H1 (cell line): Measurements from ENCODE around the gene NRIP3. TPM values are rescaled to one million over a fixed set of nuclear protein-coding genes. Genes with fewer than 3 reads are reported as not detected.

Experiments used
- CTCF ChIA-PET: fragments of 300-600 bp; sonication (Branson Sonifier 250); formaldehyde crosslinking; loops from one replicate; lab custom pipeline; 2021; ENCODE audit not compliant: partially characterized antibody; lab: Charles Lee
- POLR2A ChIA-PET: fragments of 300-600 bp; sonication (Branson Sonifier 250); formaldehyde crosslinking; loops from one replicate; lab custom pipeline; 2021; ENCODE audit warnings: inconsistent platforms; ENCODE audit not compliant: partially characterized antibody; lab: Charles Lee
- DNase-seq, 2 experiments: peaks; one replicate each; pipeline versions ENCODE4 v3.0.0 to v3.0.0-alpha.2; 2010 to 2022; ENCODE audit warnings: low spot score in 2 of 2, low read depth in 1 of 2, mixed read lengths in 1 of 2
- FAIRE-seq: peaks from 2 replicates; lab custom pipeline; 2011; peaks lifted over from hg19 to GRCh38; lab: Jason Lieb, UNC
- H2AFZ ChIP-seq: 2 replicates; pipeline ENCODE4 v1.8.1; 2012; ENCODE audit warnings: low read length, inconsistent platforms
- H2AK5ac ChIP-seq: 2 replicates; pipeline ENCODE4 v1.6.1; 2013; ENCODE audit warnings: low read depth, low read length
- H2BK120ac ChIP-seq: replicated peaks from 2 replicates; pipeline ENCODE3; 2013; ENCODE audit warnings: low read depth, low read length, inconsistent platforms
- H2BK12ac ChIP-seq: 2 replicates; pipeline ENCODE4 v1.6.1; 2013; ENCODE audit warnings: low read depth, low read length
- H2BK15ac ChIP-seq: 2 replicates; pipeline ENCODE4 v1.6.1; 2013; ENCODE audit warnings: low read length
- H2BK20ac ChIP-seq: 2 replicates; pipeline ENCODE4 v1.6.1; 2013; ENCODE audit warnings: low read length
- H2BK5ac ChIP-seq: 2 replicates; pipeline ENCODE4 v1.6.1; 2013; ENCODE audit warnings: low read depth, low read length
- H3K14ac ChIP-seq: 2 replicates; pipeline ENCODE4 v1.6.1; 2013; ENCODE audit warnings: inconsistent platforms; ENCODE audit not compliant: insufficient read length
- H3K18ac ChIP-seq: 2 replicates; pipeline ENCODE4 v1.6.1; 2013; ENCODE audit warnings: low read length; ENCODE audit errors: extremely low read depth
- H3K23ac ChIP-seq: 2 replicates; pipeline ENCODE4 v1.6.1; 2013; ENCODE audit warnings: inconsistent platforms; ENCODE audit not compliant: insufficient read length
- H3K23me2 ChIP-seq: 2 replicates; pipeline ENCODE4 v1.6.1; 2013; ENCODE audit warnings: low read depth, low read length
- H3K27ac ChIP-seq: 2 replicates; pipeline ENCODE4 v1.6.1; 2011; ENCODE audit warnings: low read depth, low read length, inconsistent platforms
- H3K27me3 ChIP-seq, 4 experiments: replicated peaks in 1 of 4; 1 replicate in 1 of 4; 2 replicates in 3 of 4; pipeline versions ENCODE4 v1.6.1 to v1.8.1; 2011 to 2013; ENCODE audit warnings: low read length in 3 of 4, mild to moderate bottlenecking in 3 of 4, inconsistent platforms in 2 of 4, mixed read lengths in 2 of 4, moderate library complexity in 1 of 4; ENCODE audit not compliant: control insufficient read depth in 3 of 4, insufficient read depth in 3 of 4; ENCODE audit errors: extremely low read depth in 1 of 4
- H3K36me3 ChIP-seq, 4 experiments: 2 replicates each; pipeline versions ENCODE4 v1.6.1 to v1.8.1; 2011 to 2013; ENCODE audit warnings: mild to moderate bottlenecking in 4 of 4, low read length in 3 of 4, moderate library complexity in 2 of 4, control low read depth in 1 of 4, inconsistent platforms in 1 of 4; ENCODE audit not compliant: insufficient read depth in 4 of 4, control insufficient read depth in 2 of 4
- H3K4ac ChIP-seq: replicated peaks from 2 replicates; pipeline ENCODE3; 2013; ENCODE audit warnings: low read length, low read depth, mixed read lengths, inconsistent platforms; ENCODE audit not compliant: insufficient read length
- H3K4me1 ChIP-seq, 4 experiments: replicated peaks in 1 of 4; 1 replicate in 1 of 4; 2 replicates in 3 of 4; pipeline versions ENCODE4 v1.6.1 to v1.8.1; 2011 to 2013; ENCODE audit warnings: low read length in 3 of 4, inconsistent platforms in 2 of 4, mixed read lengths in 1 of 4; ENCODE audit not compliant: insufficient read depth in 4 of 4, control insufficient read depth in 3 of 4
- H3K4me2 ChIP-seq, 2 experiments: 2 replicates each; pipeline versions ENCODE4 v1.6.1 to v1.8.1; 2011 to 2013; ENCODE audit warnings: low read depth in 2 of 2, low read length in 2 of 2, control low read depth in 1 of 2, inconsistent platforms in 1 of 2, mild to moderate bottlenecking in 1 of 2; ENCODE audit not compliant: insufficient read depth in 1 of 2
- H3K4me3 ChIP-seq, 4 experiments: fragments of 200-600, 300-600 bp in 1 of 4; sonication (generic), shearing (Covaris generic), sonication (Bioruptor Twin) in 1 of 4; 2 replicates each; pipeline versions ENCODE4 v1.5.1 to v1.8.1; 2011 to 2016; ENCODE audit warnings: low read length in 4 of 4, low read depth in 3 of 4, control low read depth in 2 of 4, inconsistent platforms in 2 of 4, mild to moderate bottlenecking in 2 of 4, mixed read lengths in 1 of 4, moderate library complexity in 1 of 4; ENCODE audit not compliant: insufficient read depth in 2 of 4; ENCODE audit errors: extremely low read depth in 1 of 4
- H3K56ac ChIP-seq: replicated peaks from 2 replicates; pipeline ENCODE3; 2013; ENCODE audit warnings: low read depth, mild to moderate bottlenecking, mixed read lengths, low read length, inconsistent platforms; ENCODE audit not compliant: insufficient read length
- H3K79me1 ChIP-seq: 2 replicates; pipeline ENCODE4 v1.6.1; 2013; ENCODE audit warnings: low read depth, low read length, control low read depth
- H3K79me2 ChIP-seq, 2 experiments: 2 replicates each; pipeline versions ENCODE4 v1.6.1 to v1.8.1; 2012 to 2013; ENCODE audit warnings: low read length in 2 of 2, mild to moderate bottlenecking in 2 of 2, inconsistent platforms in 1 of 2; ENCODE audit not compliant: insufficient read depth in 2 of 2, control insufficient read depth in 1 of 2
- H3K9ac ChIP-seq, 4 experiments: replicated peaks in 1 of 4; 1 replicate in 1 of 4; 2 replicates in 3 of 4; pipeline versions ENCODE4 v1.6.1 to v1.8.1; 2011 to 2013; ENCODE audit warnings: low read depth in 3 of 4, low read length in 3 of 4, control low read depth in 2 of 4, mild to moderate bottlenecking in 2 of 4, moderate library complexity in 2 of 4, inconsistent platforms in 1 of 4; ENCODE audit errors: extremely low read depth in 1 of 4
- H3K9me3 ChIP-seq, 2 experiments: 2 replicates each; pipeline versions ENCODE4 v1.6.1 to v1.8.1; 2012 to 2013; ENCODE audit warnings: mild to moderate bottlenecking in 2 of 2, moderate library complexity in 2 of 2, control low read depth in 1 of 2, inconsistent platforms in 1 of 2, low read depth in 1 of 2, low read length in 1 of 2, mixed read lengths in 1 of 2; ENCODE audit not compliant: insufficient read depth in 2 of 2
- H4K20me1 ChIP-seq, 2 experiments: replicated peaks in 1 of 2; 2 replicates each; pipeline versions ENCODE3 to v1.8.1; 2011 to 2013; ENCODE audit warnings: inconsistent platforms in 2 of 2, low read length in 2 of 2, mild to moderate bottlenecking in 1 of 2; ENCODE audit not compliant: insufficient read depth in 2 of 2, control insufficient read depth in 1 of 2
- H4K5ac ChIP-seq: 2 replicates; pipeline ENCODE4 v1.6.1; 2013; ENCODE audit warnings: low read length, low read depth, mixed read lengths, inconsistent platforms; ENCODE audit not compliant: insufficient read length
- H4K8ac ChIP-seq: 2 replicates; pipeline ENCODE4 v1.8.0; 2013; ENCODE audit warnings: mild to moderate bottlenecking, moderate library complexity, low read length, inconsistent platforms; ENCODE audit not compliant: insufficient read depth; ENCODE audit errors: extremely low read depth
- H4K91ac ChIP-seq: replicated peaks from 2 replicates; pipeline ENCODE3; 2013; ENCODE audit warnings: low read length, mixed read lengths, inconsistent platforms; ENCODE audit not compliant: insufficient read length
- ASH2L ChIP-seq: fragments of 200-600, 300-600 bp; sonication (generic); IDR thresholded peaks from one replicate; pipeline ENCODE4 v1.7.1; 2017; ENCODE audit warnings: low read length
- BACH1 ChIP-seq: IDR thresholded peaks from 2 replicates; pipeline ENCODE4 v1.6.1; 2012; ENCODE audit warnings: low read length, improper control_type of control experiment
- CTBP2 ChIP-seq: IDR thresholded peaks from 2 replicates; pipeline ENCODE4 v1.7.0; 2011; ENCODE audit warnings: borderline replicate concordance, mild to moderate bottlenecking, moderate library complexity, mixed read lengths, low read length; ENCODE audit not compliant: insufficient read depth, insufficient read length
- SIN3A ChIP-seq, 2 experiments: IDR thresholded peaks in 1 of 2; conservative IDR thresholded peaks in 1 of 2; 2 replicates each; pipeline ENCODE4 v1.6.1; 2011 to 2012; ENCODE audit warnings: low read length in 2 of 2, improper control_type of control experiment in 1 of 2, low read depth in 1 of 2, mild to moderate bottlenecking in 1 of 2
- SIX5 ChIP-seq: IDR thresholded peaks from 2 replicates; pipeline ENCODE4 v1.6.1; 2011; ENCODE audit warnings: mild to moderate bottlenecking, low read depth, low read length
- SP1 ChIP-seq: IDR thresholded peaks from 2 replicates; pipeline ENCODE4 v1.6.1; 2011; ENCODE audit warnings: low read depth, low read length
- ZNF274 ChIP-seq: IDR thresholded peaks from 2 replicates; pipeline ENCODE4 v1.7.0; 2012; ENCODE audit warnings: low read length, borderline replicate concordance; ENCODE audit errors: extremely low read depth
- WGBS, 2 experiments: shearing (Covaris generic) in 1 of 2; methylation state at CpG; one replicate each; pipeline versions ENCODE4 v1.1.6 to v1.1.7; 2013 to 2015; ENCODE audit warnings: low lambda C conversion rate in 2 of 2, mixed read lengths in 2 of 2, inconsistent platforms in 1 of 2, low coverage in 1 of 2, missing lambda C conversion rate in 1 of 2; ENCODE audit not compliant: insufficient replicate concordance in 2 of 2, insufficient coverage in 1 of 2, insufficient read length in 1 of 2; ENCODE audit errors: extremely low coverage in 1 of 2, missing lambda C conversion rate in 1 of 2; 5-methylcytosine and 5-hydroxymethylcytosine counted together
- polyA plus RNA-seq, 7 experiments: library from polyadenylated mRNA; depleted of rRNA in 3 of 7; stranded (reverse) in 5 of 7; unstranded in 2 of 7; fragments of >200 nt in 5 of 7; fragments of 200-250 nt in 2 of 7; gene quantifications; 1 replicate in 5 of 7; 2 replicates in 1 of 7; 4 replicates in 1 of 7; pipeline versions ENCODE4 v1.2.1 to v1.2.3, GENCODE V29; 2011 to 2013; ENCODE audit warnings: missing spikeins in 2 of 7, mixed read lengths in 2 of 7
- total RNA-seq: library from RNA; stranded (reverse); fragmentation: NEBNext Ultra II Directional; extraction: Animal tissue kit (Norgen Biotek cat#: 25700); gene quantifications from 2 replicates; pipeline ENCODE4 v1.2.1, GENCODE V29; 2021

NRIP3 gene
- total and polyA plus RNA-seq, 2 of the 8 experiments (the other 6 are each of a cell fraction or from before 2014, with no cell fraction given): 3.9 to 7.1 TPM

DNA sequence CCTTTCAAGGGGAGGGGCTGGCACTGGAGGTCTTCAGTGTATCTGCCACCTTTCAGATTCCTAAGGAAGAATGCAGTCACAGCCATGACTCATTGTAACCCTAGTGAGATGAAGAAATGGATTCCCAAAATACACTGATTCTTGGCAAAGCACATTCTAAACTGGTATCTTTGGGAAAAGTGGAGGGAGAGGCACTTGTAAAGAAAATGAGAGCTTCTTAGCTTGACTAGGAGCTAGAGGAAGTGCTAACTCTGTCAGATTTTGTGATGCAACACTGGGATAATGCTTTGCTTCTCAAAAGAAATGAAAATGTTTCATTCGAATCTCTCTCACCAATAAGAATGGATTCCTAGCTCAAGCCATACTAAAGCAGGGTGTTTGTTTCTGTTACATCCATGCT, 14.3 kb downstream of the NRIP3 start:
- FAIRE-seq: no peak
- H3K4me2 ChIP-seq: no peak overlapping the region
- H3K4me1 ChIP-seq: no peaks in the 10 kb centered on the region; a peak in 2 of 7 replicates
- POLR2A ChIA-PET: no interaction called here
- no peaks in the 10 kb centered on the region for H3K36me3 ChIP-seq
- no peaks in the 10 kb centered on the region for H4K20me1 ChIP-seq
- H3K9me3 ChIP-seq: no peaks in the 10 kb centered on the region
- no peak overlapping the region for H2AK5ac ChIP-seq
- H3K79me1 ChIP-seq: no peaks in the 10 kb centered on the region
- no peak overlapping the region for H3K4me3 ChIP-seq
- no peaks in the 10 kb centered on the region for H3K27me3 ChIP-seq
- WGBS, 2 experiments: 72% methylated on average over 1 of the region's 1 CpG; no CpG with 5 or more reads in 1 of the 2 experiments
- no peak overlapping the region for H3K14ac ChIP-seq
- H2BK12ac ChIP-seq: no peak overlapping the region
- no peak overlapping the region for H3K9ac ChIP-seq
- H3K18ac ChIP-seq: no peak overlapping the region
- H2BK5ac ChIP-seq: no peak overlapping the region
- H4K8ac ChIP-seq: no peak overlapping the region
- H3K4ac ChIP-seq: no peak overlapping the region
- H3K56ac ChIP-seq: no peak overlapping the region
- CTCF ChIA-PET: no interaction called here
- no peaks in the 10 kb centered on the region for H3K79me2 ChIP-seq
- H3K23ac ChIP-seq: no peak overlapping the region
- H2BK120ac ChIP-seq: no peak overlapping the region
- H2BK15ac ChIP-seq: no peak overlapping the region
- H2BK20ac ChIP-seq: no peak overlapping the region
- DNase-seq: no peak
- H3K23me2 ChIP-seq: no peaks in the 10 kb centered on the region
- no peak for TF ChIP-seq ZNF274
- TF ChIP-seq BACH1: no peak
- no peak for TF ChIP-seq SIX5
- TF ChIP-seq SIN3A (conservative IDR thresholded peaks at IDR 0.05 in 1 of 2, IDR thresholded peaks at IDR 0.05 in 1 of 2; ENCODE audit: low read depth in 1 of 2, low read length in 2 of 2): no peak
- TF ChIP-seq CTBP2: no peak
- TF ChIP-seq SP1: no peak
- TF ChIP-seq ASH2L: no peak
- H4K91ac ChIP-seq: no peak overlapping the region
- H4K5ac ChIP-seq: no peak overlapping the region
- no peak overlapping the region for H3K27ac ChIP-seq
- H2AFZ ChIP-seq: peak overlapping the region; percentile 28; the same call in 1 of the 2 replicates
